NOMO-1 treated with DMSO at 0.1 percent for 48 hours (cell line): ENCODE results near the gene TPRN.
A peak's percentile ranks its signal among the peaks of the same experiment; 100 is the strongest.

Experiments used
- DNase-seq: peaks from one replicate; lab custom pipeline; 2025; ENCODE audit not compliant: unreplicated experiment; lab: John Stamatoyannopoulos, UW

Gene TPRN

DNA sequence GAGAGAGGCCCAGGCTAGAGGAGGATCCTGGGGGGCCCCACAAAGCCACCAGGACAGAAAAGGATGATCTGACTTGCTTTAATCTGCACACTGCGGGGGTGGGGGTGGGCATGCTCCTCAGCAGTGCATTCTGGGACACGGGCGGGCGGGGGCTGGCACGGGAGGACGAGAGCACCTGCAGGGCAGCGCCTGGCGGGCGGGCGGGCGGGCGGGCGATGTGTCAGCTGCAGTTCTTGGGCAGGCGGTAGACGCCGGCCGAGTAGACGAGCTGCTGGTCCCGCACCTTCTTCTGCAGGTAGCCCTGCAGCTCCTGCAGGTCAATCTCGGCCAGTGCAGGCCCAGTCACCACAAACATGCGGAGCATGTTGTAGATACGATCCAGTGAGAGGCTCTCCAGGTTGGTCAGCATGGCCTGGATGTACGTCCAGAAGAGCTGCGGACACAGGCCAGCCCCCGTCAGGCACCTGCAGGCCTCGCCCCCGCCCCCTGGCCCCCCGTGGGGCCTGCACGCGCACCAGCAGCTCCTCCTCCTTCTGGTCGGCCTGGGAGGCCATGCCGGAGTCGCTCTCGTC lies 25.7 kb downstream of the TPRN start:
- no peak for DNase-seq

DNA sequence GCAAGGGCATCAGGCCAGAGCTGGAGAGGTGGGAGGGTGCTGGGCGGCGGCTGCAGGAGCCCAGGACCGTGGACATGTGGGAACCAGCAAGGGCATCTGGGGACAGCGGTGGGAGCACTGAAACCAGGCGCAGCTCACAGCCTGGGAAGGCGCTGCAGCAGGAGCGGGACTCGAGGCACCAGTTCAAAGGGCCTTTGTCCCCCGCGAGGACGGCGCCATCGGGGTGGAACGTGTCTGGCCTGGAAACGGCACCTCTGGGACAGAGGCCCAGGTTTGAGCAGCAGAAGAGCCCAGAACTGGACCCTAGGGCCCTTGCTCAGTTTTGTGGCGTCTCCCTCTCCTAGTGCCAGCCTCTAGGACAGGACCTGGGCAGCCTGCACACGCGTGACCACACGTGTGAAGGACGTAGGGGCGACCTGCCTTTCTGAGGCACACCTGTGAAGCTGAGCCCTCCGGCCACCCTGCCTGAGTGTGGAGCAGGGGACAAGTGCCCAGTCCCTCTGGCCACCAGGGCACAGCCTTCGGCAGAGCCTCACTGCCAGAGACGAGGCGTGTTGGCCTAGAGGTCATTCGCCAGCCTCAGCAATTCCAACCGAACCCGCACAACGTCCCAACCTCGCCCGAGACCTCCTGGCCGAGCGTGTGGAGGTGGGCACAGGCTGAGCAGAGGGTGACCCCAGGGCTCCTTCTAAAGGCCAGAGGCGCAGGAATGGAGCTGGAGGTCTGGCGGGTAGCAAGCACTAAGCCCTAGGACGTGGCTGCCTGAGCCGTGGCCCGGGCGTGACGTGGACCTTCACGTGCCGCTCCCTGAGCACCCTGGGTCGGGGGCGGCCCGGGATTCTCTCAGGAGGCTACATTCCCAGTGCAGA lies 26.5 kb downstream of the TPRN start:
- DNase-seq: no peak

DNA sequence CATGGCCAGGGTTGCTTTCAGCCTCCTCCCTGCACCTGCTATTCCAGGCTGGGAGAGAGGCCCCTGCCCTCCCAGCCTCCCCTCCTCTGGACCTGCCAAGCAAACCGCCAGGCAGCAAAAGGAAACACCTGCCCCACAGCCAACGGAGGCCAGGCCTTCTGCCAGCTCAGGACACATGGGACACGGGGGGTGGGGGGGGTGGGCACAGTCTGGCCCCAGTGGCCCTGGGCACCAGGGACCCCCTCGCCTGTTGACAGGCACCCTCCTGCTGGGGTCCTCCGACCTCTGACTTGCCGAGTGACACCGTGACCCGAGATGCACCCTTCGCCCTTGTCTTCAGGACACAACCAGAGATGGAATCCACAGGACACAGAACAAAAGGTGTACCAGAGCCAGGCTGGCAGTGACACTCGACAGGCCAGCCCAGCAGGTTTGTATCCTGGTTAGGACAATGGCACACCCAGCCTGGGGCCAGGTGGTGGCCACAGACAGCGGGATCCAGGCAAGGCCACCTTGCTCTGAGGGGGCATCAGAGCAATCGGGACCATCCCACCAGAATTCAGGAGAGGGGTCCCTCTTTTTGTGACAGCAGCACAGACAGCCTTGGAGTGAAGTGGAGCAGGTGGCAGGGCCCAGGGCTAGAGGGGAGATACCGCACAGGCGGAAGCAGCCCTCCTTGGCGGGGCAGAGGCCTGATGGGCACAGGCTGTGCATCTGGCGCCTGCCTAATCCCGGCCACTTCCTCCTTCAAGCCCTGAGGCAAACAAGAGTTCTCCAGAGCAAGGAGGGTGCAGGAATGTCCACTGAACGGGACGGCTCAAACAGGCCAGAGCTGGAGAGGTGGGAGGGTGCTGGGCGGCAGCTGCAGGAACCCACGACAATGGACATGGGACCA lies 27.4 kb downstream of the TPRN start:
- DNase-seq: no peak

DNA sequence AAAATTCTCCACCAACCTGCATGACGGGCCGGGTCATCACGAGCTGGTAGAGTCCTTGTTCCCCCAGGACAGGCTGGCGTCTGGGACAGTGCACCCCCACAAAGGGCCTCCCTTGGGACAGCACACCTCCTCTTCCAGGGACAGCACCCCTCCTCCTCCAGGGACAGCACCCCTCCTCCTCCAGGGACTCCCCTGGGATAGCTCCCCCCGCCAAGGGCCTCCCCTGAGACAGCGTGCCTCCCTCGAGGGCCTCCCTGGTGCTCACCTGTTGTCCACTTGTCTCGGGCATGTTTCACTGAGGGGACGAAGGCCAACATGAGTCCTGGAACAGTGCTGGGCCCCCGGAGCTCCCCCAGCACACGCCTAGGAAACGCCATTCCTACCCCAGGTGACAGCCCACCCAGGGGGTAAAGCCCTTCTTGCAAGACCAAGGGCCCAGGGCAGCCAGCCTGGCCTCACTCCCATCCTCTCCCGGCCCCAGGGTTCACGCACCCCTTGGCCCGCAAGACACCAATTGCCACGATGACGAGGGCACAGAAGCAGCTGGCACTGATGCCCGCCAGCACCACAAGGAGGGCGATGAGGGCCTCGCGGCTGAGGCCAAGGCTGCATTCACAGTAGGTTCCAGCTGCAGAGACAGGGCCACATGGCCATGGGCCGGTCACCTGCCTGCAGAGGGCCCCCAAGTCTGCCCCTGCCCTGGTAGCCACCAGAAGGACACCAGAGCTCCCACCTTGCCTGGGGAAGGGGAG lies 29.2 kb downstream of the TPRN start:
- no peak for DNase-seq

DNA sequence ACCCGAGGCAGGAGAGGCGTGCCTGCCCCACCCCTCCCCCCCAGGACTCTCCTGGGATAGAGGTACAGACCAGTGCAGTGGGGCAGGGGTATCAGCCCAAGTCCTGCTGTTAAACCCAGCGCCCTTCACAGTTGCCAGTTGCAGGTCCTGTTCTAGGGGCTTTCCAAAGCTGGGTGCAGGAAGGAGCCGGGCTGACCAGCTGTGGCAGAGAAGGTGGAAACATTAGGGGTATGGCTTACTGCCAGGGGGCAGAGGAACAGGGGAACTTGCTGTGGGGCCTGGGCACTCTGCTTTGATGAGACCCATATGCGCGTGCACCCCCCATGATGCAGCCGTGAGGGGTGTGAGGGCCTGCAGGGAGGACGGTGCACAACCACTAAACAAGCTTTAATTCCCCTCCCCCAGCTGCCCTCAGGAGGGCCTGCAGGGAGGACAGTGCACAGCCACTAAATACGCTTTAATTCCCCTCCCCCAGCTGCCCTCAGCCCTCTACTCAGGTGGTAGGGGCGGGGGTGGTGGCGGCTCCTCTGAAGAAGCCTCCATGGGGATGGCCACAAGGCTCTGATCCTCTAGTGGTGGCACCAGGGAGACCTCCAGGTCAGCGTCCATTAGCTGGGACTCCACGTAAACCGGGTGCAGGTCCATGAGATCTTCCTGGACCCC lies 29.9 kb downstream of the TPRN start:
- no peak for DNase-seq

DNA sequence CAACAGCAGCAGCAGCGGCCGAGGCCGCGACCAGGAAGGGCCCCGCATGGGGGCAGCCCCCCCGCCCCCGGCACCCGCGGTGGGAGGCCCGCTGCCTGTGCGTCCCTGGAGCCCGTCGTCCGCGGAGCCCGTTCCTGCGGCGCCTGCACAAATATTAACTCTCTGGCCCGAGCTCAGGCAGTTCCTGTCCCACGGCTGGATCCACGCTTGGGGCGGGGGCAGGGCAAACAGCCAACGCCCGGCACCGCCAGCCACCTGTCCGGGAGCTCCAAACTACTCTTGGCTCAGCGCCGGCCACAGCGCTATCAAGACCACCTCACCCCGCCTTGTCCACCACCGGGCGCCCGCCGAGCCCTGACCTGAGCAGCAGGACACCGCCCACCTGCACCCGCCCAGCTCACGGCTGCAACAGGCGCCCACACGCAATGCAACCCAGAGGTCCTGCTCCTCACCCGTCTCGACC lies 30.6 kb downstream of the TPRN start, which contains the start of gene LRRC26:
LRRC26 (minus strand) TSS at position 156 of the 463 bp plus-strand sequence; CDS start at position 48, 108 bp downstream.
- no peak for DNase-seq

DNA sequence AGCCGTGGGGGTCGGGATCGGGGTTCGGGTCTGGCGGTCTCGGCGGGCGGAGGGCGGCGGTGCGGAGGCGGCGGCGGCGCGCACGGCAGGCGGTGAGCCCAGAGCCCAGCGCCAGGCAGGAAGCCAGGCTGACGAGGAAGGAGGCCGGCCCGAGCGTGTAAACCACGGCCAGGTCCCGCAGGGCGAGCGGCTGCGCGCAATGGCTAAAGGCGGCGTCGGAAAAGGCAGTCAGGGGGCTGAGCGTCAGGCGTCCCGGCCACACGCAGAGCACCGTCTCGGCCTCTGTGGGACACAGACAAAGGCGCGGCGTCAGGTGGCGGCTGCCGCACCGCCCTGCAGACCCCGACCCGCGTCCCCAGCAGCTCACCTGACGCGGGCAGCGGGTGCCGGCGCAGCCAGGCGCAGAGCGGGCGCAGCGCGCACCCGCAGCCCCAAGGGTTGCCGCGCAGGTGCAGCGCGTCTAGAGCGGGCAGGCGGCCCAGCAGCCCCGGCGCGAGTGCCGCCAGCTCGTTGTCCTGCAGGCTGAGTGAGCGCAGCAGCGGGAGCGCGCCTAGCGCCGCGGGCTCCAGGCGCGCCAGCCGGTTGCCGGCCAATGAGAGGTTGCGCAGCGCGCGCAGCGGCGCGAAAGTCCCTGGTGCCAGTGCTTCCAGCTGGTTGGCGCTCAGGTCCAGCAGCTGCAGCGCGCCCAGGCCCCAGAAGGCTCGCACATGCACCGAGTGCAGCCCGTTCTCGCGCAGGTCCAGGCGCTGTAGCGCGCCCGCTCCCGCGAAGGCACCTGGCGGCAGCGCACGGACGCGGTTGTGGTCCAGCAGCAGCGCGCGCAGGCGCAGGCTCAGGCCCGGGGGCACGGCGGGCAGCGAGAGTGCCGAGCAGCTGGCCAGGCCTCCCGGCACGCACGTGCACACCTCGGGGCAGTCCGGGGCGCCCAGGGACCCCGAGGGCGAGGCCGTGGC lies 31.4 kb downstream of the TPRN start:
- peak; percentile 53 for DNase-seq

DNA sequence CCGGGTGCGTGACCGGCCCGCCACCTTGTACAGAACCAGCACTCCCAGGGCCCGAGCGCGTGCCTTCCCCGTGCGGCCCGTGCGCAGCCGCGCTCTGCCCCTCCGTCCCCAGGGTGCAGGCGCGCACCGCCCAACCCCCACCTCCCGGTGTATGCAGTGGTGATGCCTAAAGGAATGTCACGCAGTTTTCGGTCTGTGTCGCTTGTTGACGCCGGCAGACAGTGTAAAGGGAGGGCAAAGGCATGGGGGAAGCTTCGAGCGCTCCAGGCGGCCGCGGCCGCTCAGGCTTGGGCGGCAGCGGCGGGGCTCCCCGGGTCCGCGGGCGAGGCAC lies 32.0 kb downstream of the TPRN start:
- no peak for DNase-seq

DNA sequence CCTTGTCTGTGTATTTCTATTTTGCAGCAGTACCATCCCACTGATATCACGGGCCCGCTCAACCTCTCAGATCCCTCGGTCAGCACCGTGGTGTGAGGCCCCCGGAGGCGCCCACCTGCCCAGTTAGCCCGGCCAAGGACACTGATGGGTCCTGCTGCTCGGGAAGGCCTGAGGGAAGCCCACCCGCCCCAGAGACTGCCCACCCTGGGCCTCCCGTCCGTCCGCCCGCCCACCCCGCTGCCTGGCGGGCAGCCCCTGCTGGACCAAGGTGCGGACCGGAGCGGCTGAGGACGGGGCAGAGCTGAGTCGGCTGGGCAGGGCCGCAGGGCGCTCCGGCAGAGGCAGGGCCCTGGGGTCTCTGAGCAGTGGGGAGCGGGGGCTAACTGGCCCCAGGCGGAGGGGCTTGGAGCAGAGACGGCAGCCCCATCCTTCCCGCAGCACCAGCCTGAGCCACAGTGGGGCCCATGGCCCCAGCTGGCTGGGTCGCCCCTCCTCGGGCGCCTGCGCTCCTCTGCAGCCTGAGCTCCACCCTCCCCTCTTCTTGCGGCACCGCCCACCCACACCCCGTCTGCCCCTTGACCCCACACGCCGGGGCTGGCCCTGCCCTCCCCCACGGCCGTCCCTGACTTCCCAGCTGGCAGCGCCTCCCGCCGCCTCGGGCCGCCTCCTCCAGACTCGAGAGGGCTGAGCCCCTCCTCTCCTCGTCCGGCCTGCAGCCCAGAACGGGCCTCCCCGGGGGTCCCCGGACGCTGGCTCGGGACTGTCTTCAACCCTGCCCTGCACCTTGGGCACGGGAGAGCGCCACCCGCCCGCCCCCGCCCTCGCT lies 32.6 kb downstream of the TPRN start:
- DNase-seq: no peak

DNA sequence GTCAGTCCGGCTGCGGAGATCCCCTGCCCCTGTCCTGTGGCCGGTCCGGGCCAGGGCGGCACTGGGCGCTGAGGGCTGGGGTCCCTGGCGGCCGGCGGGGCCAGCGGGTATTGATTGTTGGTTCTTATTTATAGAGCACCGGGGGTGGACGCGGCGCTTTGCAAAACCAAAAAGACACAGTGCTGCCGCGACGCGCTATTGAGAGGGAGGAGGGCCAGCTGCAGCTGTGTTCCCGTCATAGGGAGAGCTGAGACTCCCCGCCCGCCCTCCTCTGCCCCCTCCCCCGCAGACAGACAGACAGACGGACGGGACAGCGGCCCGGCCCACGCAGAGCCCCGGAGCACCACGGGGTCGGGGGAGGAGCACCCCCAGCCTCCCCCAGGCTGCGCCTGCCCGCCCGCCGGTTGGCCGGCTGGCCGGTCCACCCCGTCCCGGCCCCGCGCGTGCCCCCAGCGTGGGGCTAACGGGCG lies 33.2 kb downstream of the TPRN start:
- DNase-seq: no peak

DNA sequence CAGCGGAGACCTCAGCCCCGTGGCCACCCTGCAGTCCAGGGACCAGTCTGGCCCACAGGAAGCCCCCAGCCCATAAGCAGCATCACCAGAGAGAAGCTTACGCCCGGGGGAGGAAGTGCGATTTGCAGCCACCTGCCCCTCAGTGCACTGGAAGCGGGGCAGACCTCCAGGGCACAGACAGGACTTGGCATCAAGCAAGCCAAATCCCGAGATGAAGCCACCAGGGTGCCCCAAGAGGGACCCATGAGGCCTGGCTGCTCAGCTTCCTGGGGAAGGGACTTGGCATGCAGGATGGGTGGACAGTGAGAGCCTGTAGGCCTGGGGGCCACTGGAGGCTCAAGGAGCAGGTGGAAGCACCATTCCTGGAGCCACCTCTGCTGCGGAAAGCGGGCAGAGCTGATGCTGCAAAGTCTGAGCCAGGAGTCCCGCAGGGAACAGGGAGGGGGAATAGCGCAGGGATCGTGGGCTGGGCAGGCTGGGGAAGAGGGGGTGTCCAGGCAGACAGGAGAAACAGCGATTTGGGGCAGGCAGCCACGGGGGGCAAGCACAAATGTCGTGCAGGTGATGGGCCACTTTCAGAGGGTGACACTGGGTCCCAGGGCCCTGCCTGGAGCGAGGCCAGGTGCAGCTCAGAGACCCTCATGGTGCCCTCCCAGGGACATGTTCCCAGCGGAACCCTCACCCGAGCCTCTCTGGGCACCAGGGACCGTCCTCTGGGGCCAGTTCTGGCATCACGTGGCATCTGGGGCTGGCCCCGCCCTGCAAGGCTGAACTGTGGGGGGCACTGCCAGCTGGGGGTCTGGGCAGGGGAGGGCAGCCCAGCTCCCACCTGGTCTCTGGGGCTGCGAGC lies 33.9 kb downstream of the TPRN start:
- DNase-seq: no peak

DNA sequence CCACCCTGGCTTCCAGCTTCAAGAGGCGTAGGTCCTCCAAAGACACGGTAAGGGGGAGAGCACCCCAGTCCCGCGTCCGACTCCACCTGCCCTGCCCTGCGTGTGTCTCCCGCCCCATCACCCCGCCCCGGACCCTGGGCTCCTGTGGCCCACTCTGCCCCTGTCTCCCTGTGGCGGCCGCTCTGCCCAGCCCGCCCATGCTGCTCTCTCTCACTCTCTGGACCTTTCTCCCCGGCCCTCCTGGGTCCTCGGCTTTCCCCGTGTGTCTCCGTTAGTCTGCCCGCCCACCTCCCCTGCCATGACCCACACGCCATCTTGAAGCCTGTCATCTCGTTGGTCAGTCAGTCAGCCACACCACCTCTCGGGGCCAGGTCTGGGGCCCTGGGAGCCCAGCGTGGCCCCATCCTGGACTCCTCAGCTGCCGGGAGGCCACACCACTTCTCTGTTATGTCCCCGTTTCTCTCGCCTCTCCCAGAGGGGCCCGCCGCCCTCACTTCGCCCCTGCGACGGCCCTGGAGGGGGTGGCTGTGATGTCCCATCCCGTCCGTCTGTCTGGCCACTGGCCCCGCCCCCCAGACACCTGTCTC lies 35.2 kb downstream of the TPRN start:
- DNase-seq: no peak

DNA sequence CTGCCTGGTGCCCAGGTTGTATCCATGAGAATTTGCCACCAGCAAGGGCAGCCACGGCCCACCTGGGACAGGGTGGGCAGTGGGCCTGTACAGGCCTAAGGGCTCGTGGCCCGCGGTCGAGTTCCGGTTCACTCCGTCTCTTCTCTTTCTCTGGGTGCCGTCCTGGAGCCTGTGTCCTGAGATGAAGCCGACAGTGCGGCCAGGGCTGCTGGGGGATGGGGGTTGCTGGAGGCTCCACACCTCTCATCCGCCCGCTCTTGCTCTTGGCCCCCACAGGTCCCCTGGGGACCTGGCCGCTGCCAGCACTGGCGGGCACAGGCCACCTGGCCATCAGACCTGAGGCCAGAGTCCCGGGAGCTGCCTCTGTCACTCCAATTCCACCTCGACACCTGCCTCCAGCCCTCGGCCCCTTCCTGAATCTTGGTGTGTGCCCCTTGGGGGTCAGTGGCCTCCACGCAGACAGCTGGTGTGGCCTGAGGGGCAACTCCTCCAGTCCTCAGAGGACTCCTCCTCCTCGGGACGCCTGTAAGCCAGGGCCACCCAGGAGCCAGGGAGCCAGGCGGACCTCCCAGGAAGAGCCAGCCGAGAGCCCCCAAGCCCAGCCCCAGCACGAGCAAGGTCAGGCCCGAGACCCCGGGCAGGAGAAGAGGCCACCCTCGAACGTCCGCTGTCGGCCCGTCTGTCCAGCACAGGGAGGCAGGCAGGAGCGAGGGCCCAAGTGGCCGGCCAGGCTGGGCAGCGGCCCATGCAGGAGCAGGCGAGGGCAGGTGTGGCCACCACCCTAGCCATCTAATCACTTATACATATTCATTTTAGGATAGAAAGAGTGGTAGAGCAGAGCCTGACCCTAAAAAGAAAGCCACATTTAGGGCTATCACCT lies 35.9 kb downstream of the TPRN start:
- no peak for DNase-seq

DNA sequence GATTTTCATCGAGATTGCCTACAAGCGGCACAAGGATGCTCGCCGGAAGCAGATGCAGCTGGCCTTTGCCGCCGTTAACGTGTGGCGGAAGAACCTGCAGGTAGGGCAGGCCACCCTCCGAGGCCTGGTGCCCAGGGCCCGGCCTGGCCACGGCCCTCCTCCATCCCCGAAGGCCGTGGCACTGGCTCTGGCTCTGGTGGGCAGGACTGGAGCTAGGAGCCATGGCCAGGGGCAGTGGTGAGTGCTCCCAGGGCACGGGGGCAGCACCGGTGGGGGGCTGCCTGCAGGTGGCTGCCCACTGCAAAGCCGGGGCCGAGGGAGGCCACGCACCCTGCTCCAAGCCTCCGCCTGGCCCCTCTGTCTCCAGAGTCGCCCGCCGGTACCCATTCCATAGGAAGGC lies 36.7 kb downstream of the TPRN start:
- DNase-seq: no peak

DNA sequence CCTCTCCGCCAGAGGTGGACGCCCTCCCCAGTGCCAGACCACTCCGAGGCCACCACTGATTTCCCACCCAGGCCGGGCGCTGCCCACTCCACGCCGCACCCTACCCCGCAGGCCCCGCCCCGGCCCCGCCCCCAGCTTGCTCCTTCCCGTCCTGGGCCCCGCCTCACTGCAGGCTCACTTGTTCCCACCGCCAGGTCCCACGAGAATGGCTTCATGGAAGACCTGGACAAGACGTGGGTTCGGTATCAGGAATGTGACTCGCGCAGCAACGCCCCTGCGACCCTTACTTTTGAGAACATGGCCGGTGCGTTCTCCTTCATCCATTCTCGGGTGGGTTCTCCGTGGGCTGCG lies 37.2 kb downstream of the TPRN start:
- DNase-seq: no peak
